Body of pancreas (tissue), 4 donors: ENCODE measurements around the gene GDPD2.

Experiments used
- CTCF ChIP-seq, 7 experiments: fragments of 450-650 bp in 4 of 7; fragments of 200-600 bp in 3 of 7; sonication (generic) in 3 of 7; IDR thresholded peaks; one replicate each; pipeline ENCODE4 v1.5.1; 2016 to 2019; ENCODE audit warnings: antibody characterized with exemption in 7 of 7
- POLR2A ChIP-seq, 3 donors: fragments of 450-650 bp; IDR thresholded peaks; one replicate each; pipeline ENCODE4 v1.6.1; 2016; ENCODE audit warnings: antibody characterized with exemption in 3 of 3, mild to moderate bottlenecking in 2 of 3

- TF ChIP-seq CTCF (IDR thresholded peaks at IDR 0.05) (no peak), POLR2A (IDR thresholded peaks at IDR 0.05) (no peak)
Observed at GRCh38 chrX:70421618-70422017, 1.5 kb upstream of the GDPD2 start.
